SK-N-MC (cell line): Measurements from ENCODE around the gene CIRBP.

Experiments
- DNase-seq: peaks from one replicate; pipeline ENCODE4 v3.0.0-alpha.2; 2011; ENCODE audit warnings: low read depth, low spot score
- H3K27ac ChIP-seq: fragments of 200-600 bp; sonication (generic); 2 replicates; pipeline ENCODE4 v1.5.1; 2016; ENCODE audit warnings: mixed run types
- H3K36me3 ChIP-seq: fragments of 200-600 bp; sonication (generic); 2 replicates; pipeline ENCODE4 v1.6.1; 2017; ENCODE audit warnings: antibody characterized with exemption, low read length, mixed read lengths; ENCODE audit not compliant: insufficient read depth
- H3K4me3 ChIP-seq: fragments of 200-600 bp; sonication (generic); 2 replicates; pipeline ENCODE4 v1.5.1; 2016
- H3K9ac ChIP-seq: fragments of 200-600 bp; sonication (generic); 2 replicates; pipeline ENCODE4 v1.8.0; 2017; ENCODE audit warnings: mixed run types, mixed read lengths; ENCODE audit not compliant: insufficient read length
- H3K9me3 ChIP-seq: fragments of 200-600 bp; sonication (generic); 2 replicates; pipeline ENCODE4 v1.6.1; 2017; ENCODE audit warnings: low read depth, mild to moderate bottlenecking, antibody characterized with exemption, low read length, moderate library complexity, mixed read lengths
- EZH2 ChIP-seq: fragments of 200-600 bp; sonication (generic); IDR thresholded peaks from one replicate; pipeline ENCODE4 v1.6.1; 2017; ENCODE audit warnings: antibody characterized with exemption
- FOXP2 ChIP-seq: optimal IDR thresholded peaks from 2 replicates; pipeline ENCODE3; 2011; ENCODE audit warnings: mild to moderate bottlenecking, moderate library complexity; ENCODE audit not compliant: insufficient read depth; ENCODE audit errors: extremely low read length, control extremely low read depth
- POLR2AphosphoS5 ChIP-seq: IDR thresholded peaks from 2 replicates; pipeline ENCODE4 v1.6.1; 2012; ENCODE audit warnings: mild to moderate bottlenecking, low read depth, low read length, borderline replicate concordance

CIRBP gene

GRCh38 chr19:1293782-1294604 is 24.9 kb downstream of the CIRBP start:
- DNase-seq = no peak
- Histone ChIP-seq H3K4me3 (no peak overlapping the region), H3K9me3 (no peaks in the 10 kb centered on the region), H3K9ac (no peak overlapping the region), H3K27ac (no peak overlapping the region), H3K36me3 (no peaks in the 10 kb centered on the region)
- TF ChIP-seq POLR2AphosphoS5 (no peak), EZH2 (no peak), FOXP2 (no peak)

GRCh38 chr19:1294688-1295087 is 25.6 kb downstream of the CIRBP start:
- TF ChIP-seq EZH2 (no peak), POLR2AphosphoS5 (no peak), FOXP2 (no peak)
- H3K9ac ChIP-seq = no peak overlapping the region
- no peak overlapping the region for H3K4me3 ChIP-seq
- H3K36me3 ChIP-seq = no peaks in the 10 kb centered on the region
- H3K27ac ChIP-seq = no peak overlapping the region
- no peak for DNase-seq
- no peaks in the 10 kb centered on the region for H3K9me3 ChIP-seq

GRCh38 chr19:1295169-1296012 is 26.3 kb downstream of the CIRBP start:
- TF ChIP-seq FOXP2 = no peak
- TF ChIP-seq POLR2AphosphoS5 = no peak
- no peak for TF ChIP-seq EZH2
- Histone ChIP-seq H3K36me3 (no peaks in the 10 kb centered on the region), H3K27ac (no peak overlapping the region), H3K9me3 (no peaks in the 10 kb centered on the region), H3K9ac (no peak overlapping the region), H3K4me3 (peak overlapping the region; percentile 61)
- no peak for DNase-seq

GRCh38 chr19:1296078-1296477 is 26.9 kb downstream of the CIRBP start:
- H3K9me3 ChIP-seq = no peaks in the 10 kb centered on the region
- no peak overlapping the region for H3K27ac ChIP-seq
- H3K36me3 ChIP-seq = no peaks in the 10 kb centered on the region
- TF ChIP-seq FOXP2 = no peak
- TF ChIP-seq POLR2AphosphoS5 = no peak
- TF ChIP-seq EZH2 = no peak
- H3K9ac ChIP-seq = no peak overlapping the region
- H3K4me3 ChIP-seq = no peak overlapping the region
- DNase-seq = no peak

GRCh38 chr19:1296575-1297271 is 27.6 kb downstream of the CIRBP start:
- no peak overlapping the region for H3K4me3 ChIP-seq
- no peak overlapping the region for H3K27ac ChIP-seq
- TF ChIP-seq POLR2AphosphoS5 (no peak), FOXP2 (no peak), EZH2 (no peak)
- no peak overlapping the region for H3K9ac ChIP-seq
- H3K36me3 ChIP-seq = no peaks in the 10 kb centered on the region
- H3K9me3 ChIP-seq = no peaks in the 10 kb centered on the region
- DNase-seq = no peak

GRCh38 chr19:1298235-1298634 is 29.1 kb downstream of the CIRBP start:
- H3K36me3 ChIP-seq = no peaks in the 10 kb centered on the region
- TF ChIP-seq EZH2 = no peak
- no peak for TF ChIP-seq FOXP2
- TF ChIP-seq POLR2AphosphoS5 = no peak
- no peak for DNase-seq
- no peaks in the 10 kb centered on the region for H3K9me3 ChIP-seq
- no peak overlapping the region for H3K4me3 ChIP-seq
- H3K9ac ChIP-seq = no peak overlapping the region
- no peak overlapping the region for H3K27ac ChIP-seq

GRCh38 chr19:1299801-1300200 is 30.7 kb downstream of the CIRBP start:
- H3K4me3 ChIP-seq = no peak overlapping the region
- DNase-seq = no peak
- no peak for TF ChIP-seq POLR2AphosphoS5
- TF ChIP-seq FOXP2 = no peak
- TF ChIP-seq EZH2 = no peak
- no peak overlapping the region for H3K9ac ChIP-seq
- H3K27ac ChIP-seq = no peak overlapping the region
- no peaks in the 10 kb centered on the region for H3K9me3 ChIP-seq
- H3K36me3 ChIP-seq = no peaks in the 10 kb centered on the region
